IMR-90 (cell line): ENCODE results near the gene ARHGAP24.

Source experiments
- BHLHE40 ChIP-seq: fragments of 150-350 bp; IDR thresholded peaks from 2 replicates; pipeline ENCODE4 v1.6.1; 2016; ENCODE audit warnings: mild to moderate bottlenecking, low read depth, low read length
- CEBPB ChIP-seq: IDR thresholded peaks from 2 replicates; pipeline ENCODE4 v1.6.1; 2012; ENCODE audit warnings: low read depth, low read length, improper control_type of control experiment
- CTCF ChIP-seq: conservative IDR thresholded peaks from 2 replicates; pipeline ENCODE4 v1.5.1; 2012; ENCODE audit warnings: mild to moderate bottlenecking, low read depth, low read length, improper control_type of control experiment
- FOS ChIP-seq: fragments of 150-350 bp; IDR thresholded peaks from 2 replicates; pipeline ENCODE4 v1.6.1; 2016; ENCODE audit warnings: low read depth, low read length
- MAFK ChIP-seq: IDR thresholded peaks from 2 replicates; pipeline ENCODE4 v1.6.1; 2012; ENCODE audit warnings: low read depth, low read length, improper control_type of control experiment
- NFE2L2 ChIP-seq: fragments of 150-350 bp; IDR thresholded peaks from 2 replicates; pipeline ENCODE4 v1.6.1; 2016; ENCODE audit warnings: low read depth, mild to moderate bottlenecking, low read length
- POLR2A ChIP-seq: IDR thresholded peaks from 2 replicates; pipeline ENCODE4 v1.6.1; 2012; ENCODE audit warnings: mild to moderate bottlenecking, low read depth, low read length
- RAD21 ChIP-seq: IDR thresholded peaks from 2 replicates; pipeline ENCODE4 v1.6.1; 2012; ENCODE audit warnings: low read length, improper control_type of control experiment
- RCOR1 ChIP-seq: IDR thresholded peaks from 2 replicates; pipeline ENCODE4 v1.6.1; 2012; ENCODE audit warnings: mild to moderate bottlenecking, low read length, improper control_type of control experiment; ENCODE audit not compliant: insufficient replicate concordance
- RFX5 ChIP-seq: IDR thresholded peaks from 2 replicates; pipeline ENCODE4 v1.8.0; 2012; ENCODE audit warnings: low read depth, mild to moderate bottlenecking, low read length, moderate library complexity
- SMC3 ChIP-seq: fragments of 150-350 bp; IDR thresholded peaks from 2 replicates; pipeline ENCODE4 v1.6.1; 2016; ENCODE audit warnings: low read depth, mild to moderate bottlenecking, antibody characterized with exemption, low read length, moderate library complexity
- USF2 ChIP-seq: fragments of 150-350 bp; IDR thresholded peaks from 2 replicates; pipeline ENCODE4 v1.6.1; 2017; ENCODE audit warnings: mild to moderate bottlenecking, antibody characterized with exemption, low read length, low read depth

- TF ChIP-seq POLR2A = no peak
- TF ChIP-seq CTCF = no peak
- TF ChIP-seq BHLHE40 = no peak
- TF ChIP-seq SMC3 = no peak
- no peak for TF ChIP-seq FOS
- TF ChIP-seq RAD21 = no peak
- no peak for TF ChIP-seq MAFK
- no peak for TF ChIP-seq USF2
- no peak for TF ChIP-seq RFX5
- TF ChIP-seq RCOR1 = no peak
- TF ChIP-seq CEBPB = no peak
- no peak for TF ChIP-seq NFE2L2
Measured at GRCh38 chr4:86026720-86027119, 551.8 kb downstream of the ARHGAP24 start.
